SU-DHL-6 (cell line): Measurements from ENCODE around the gene DIP2C.

Experiments
- H2AFZ ChIP-seq: fragments of 200-600 bp; sonication (generic); 2 replicates; pipeline ENCODE4 v1.6.1; 2014; ENCODE audit warnings: low read depth, mild to moderate bottlenecking, moderate library complexity, mixed read lengths, antibody characterized with exemption, low read length; ENCODE audit not compliant: severe bottlenecking
- H3F3A ChIP-seq: fragments of 200-600 bp; shearing (Covaris generic); 2 replicates; pipeline ENCODE4 v1.6.0; 2016; ENCODE audit warnings: antibody characterized with exemption, mild to moderate bottlenecking; ENCODE audit not compliant: insufficient read depth
- H3K27ac ChIP-seq: fragments of 200-600 bp; sonication (generic); 2 replicates; pipeline ENCODE4 v1.5.1; 2016; ENCODE audit warnings: low read depth, mild to moderate bottlenecking, low read length, moderate library complexity, mixed read lengths
- H3K27me3 ChIP-seq: fragments of 200-600 bp; sonication (generic), shearing (Covaris generic); 2 replicates; pipeline ENCODE4 v1.6.0; 2014; ENCODE audit warnings: mild to moderate bottlenecking, low read length
- H3K36me3 ChIP-seq: fragments of 200-600 bp; sonication (generic); 2 replicates; pipeline ENCODE4 v1.6.1; 2014; ENCODE audit warnings: mild to moderate bottlenecking, low read length, mixed read lengths
- H3K4me2 ChIP-seq: fragments of 300-600, 200-600 bp; shearing (Covaris generic), sonication (generic); 2 replicates; pipeline ENCODE4 v1.6.0; 2014; ENCODE audit warnings: low read length, low read depth, mild to moderate bottlenecking; ENCODE audit not compliant: poor library complexity, severe bottlenecking
- H3K4me3 ChIP-seq: fragments of 200-600 bp; sonication (generic); 2 replicates; pipeline ENCODE4 v1.5.1; 2014; ENCODE audit warnings: antibody characterized with exemption, low read length, mild to moderate bottlenecking, mixed read lengths; ENCODE audit not compliant: insufficient read depth, poor library complexity, severe bottlenecking
- H3K79me2 ChIP-seq: fragments of 200-600 bp; sonication (generic); 2 replicates; pipeline ENCODE4 v1.6.1; 2014; ENCODE audit warnings: mild to moderate bottlenecking, low read length, moderate library complexity; ENCODE audit not compliant: insufficient read depth
- H3K9ac ChIP-seq: fragments of 200-600 bp; sonication (generic); 2 replicates; pipeline ENCODE4 v1.7.0; 2014; ENCODE audit warnings: mild to moderate bottlenecking, low read length
- H3K9me2 ChIP-seq: fragments of 200-600 bp; sonication (generic); replicated peaks from 2 replicates; pipeline ENCODE4 v1.6.1; 2014; ENCODE audit warnings: low read length; ENCODE audit not compliant: insufficient read depth
- H3K9me3 ChIP-seq: fragments of 200-600 bp; sonication (generic); 2 replicates; pipeline ENCODE4 v1.6.1; 2014; ENCODE audit warnings: low read length, mixed read lengths; ENCODE audit not compliant: insufficient read depth
- H4K20me1 ChIP-seq: fragments of 200-600 bp; sonication (generic); 2 replicates; pipeline ENCODE4 v1.6.1; 2014; ENCODE audit warnings: low read depth, mild to moderate bottlenecking, antibody characterized with exemption, low read length, moderate library complexity, mixed read lengths
- CTCF ChIP-seq: fragments of 200-600 bp; sonication (generic); IDR thresholded peaks from one replicate; pipeline ENCODE4 v1.5.1; 2017; ENCODE audit warnings: antibody characterized with exemption, mild to moderate bottlenecking, low read length, moderate library complexity; ENCODE audit not compliant: insufficient read depth, poor library complexity, severe bottlenecking
- EZH2phosphoT487 ChIP-seq: fragments of 200-600 bp; sonication (generic), shearing (Covaris generic); conservative IDR thresholded peaks from 2 replicates; pipeline ENCODE4 v1.6.1; 2018; ENCODE audit warnings: mild to moderate bottlenecking, antibody characterized with exemption, low read length, moderate library complexity, mixed read lengths

DIP2C gene

GRCh38 chr10:320771-321170 lies 368.7 kb downstream of the DIP2C start:
- Histone ChIP-seq H3K4me2 (no peak overlapping the region), H3K36me3 (peaks cover 8% of the 10 kb centered on the region), H3K79me2 (no peaks in the 10 kb centered on the region), H4K20me1 (no peaks in the 10 kb centered on the region), H3K9ac (no peak overlapping the region), H2AFZ (no peak overlapping the region), H3K27ac (no peak overlapping the region), H3K9me3 (no peaks in the 10 kb centered on the region), H3K9me2 (no peaks in the 10 kb centered on the region), H3K27me3 (no peaks in the 10 kb centered on the region), H3K4me3 (no peak overlapping the region), H3F3A (0 out of 2 replicates have a peak, but pooled peaks cover 10% of the 10 kb centered on the region)
- TF ChIP-seq CTCF = no peak
- TF ChIP-seq EZH2phosphoT487 = no peak

- Histone ChIP-seq H3K36me3 (peaks cover 2% of the 10 kb centered on the region; the same call in 1 of the 2 replicates), H3K4me3 (no peak overlapping the region), H3K9ac (no peak overlapping the region), H4K20me1 (no peaks in the 10 kb centered on the region), H3K27ac (peak overlapping the region; percentile 44), H3K4me2 (peak overlapping the region; percentile 43), H3F3A (0 out of 2 replicates have a peak, but pooled peaks cover 14% of the 10 kb centered on the region), H3K79me2 (no peaks in the 10 kb centered on the region), H3K9me2 (no peaks in the 10 kb centered on the region), H3K27me3 (no peaks in the 10 kb centered on the region), H3K9me3 (no peaks in the 10 kb centered on the region), H2AFZ (no peak overlapping the region)
- TF ChIP-seq CTCF = no peak
- TF ChIP-seq EZH2phosphoT487 = no peak
These were observed 371.5 kb downstream of the DIP2C start for GRCh38 chr10:317926-318325.

- Histone ChIP-seq H3K9me2 (no peaks in the 10 kb centered on the region), H3K9me3 (no peaks in the 10 kb centered on the region), H3K27me3 (no peaks in the 10 kb centered on the region), H3K4me2 (peak overlapping the region; percentile 43), H3K36me3 (peaks cover 2% of the 10 kb centered on the region; the same call in 1 of the 2 replicates), H3K4me3 (no peak overlapping the region), H2AFZ (no peak overlapping the region), H3K9ac (0 out of 2 replicates have a peak overlapping the region, but pooled peaks have one; percentile 0), H3K79me2 (no peaks in the 10 kb centered on the region), H3K27ac (peak overlapping the region; percentile 44), H4K20me1 (no peaks in the 10 kb centered on the region), H3F3A (peaks cover 20% of the 10 kb centered on the region; the same call in 1 of the 2 replicates)
- no peak for TF ChIP-seq EZH2phosphoT487
- TF ChIP-seq CTCF = no peak
These were observed 372.1 kb downstream of the DIP2C start for GRCh38 chr10:317271-317769.
